ENCODE measurements around the gene PHACTR1. TPM values are rescaled to one million over a fixed set of nuclear protein-coding genes. Genes with fewer than 3 reads are reported as not detected.

Gene PHACTR1
- total RNA-seq, 2 donors from 2014 or later: 6.0 to 12.9 TPM

DNA sequence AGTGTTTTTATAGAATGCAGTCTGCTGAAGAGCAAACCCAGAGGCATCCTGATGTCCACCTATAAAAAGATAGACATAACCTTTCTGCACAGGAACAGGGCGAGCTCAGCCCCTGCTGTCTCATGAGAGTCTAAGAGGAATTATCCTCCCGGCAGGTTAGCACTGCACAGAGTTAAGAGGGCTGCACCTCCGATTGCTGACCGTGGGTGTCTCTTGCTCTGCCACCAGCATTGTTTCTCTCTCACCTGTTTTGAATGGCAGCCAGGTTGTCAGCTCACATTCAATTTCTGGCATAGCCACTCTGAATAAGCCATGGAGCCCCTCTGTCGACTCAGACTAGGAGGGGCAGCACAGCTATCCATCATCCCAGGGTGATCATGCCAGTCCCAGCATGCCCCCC lies 211.2 kb downstream of the PHACTR1 start:
- ATAC-seq (no peak), DNase-seq (no peak)
- WGBS, 2 donors: 45 to 66% methylated on average over 5 of the region's 5 CpGs
- Histone ChIP-seq H3K36me3 (replicated peaks in 1 of 2; ENCODE audit: insufficient read depth in 1 of 2, low read depth in 2 of 2) (no peaks in the 10 kb centered on the region), H3K27me3 (no peaks in the 10 kb centered on the region), H3K9me3 (no peaks in the 10 kb centered on the region), H3K4me3 (no peak overlapping the region), H3K4me1 (no peaks in the 10 kb centered on the region), H3K27ac (no peak overlapping the region)
- no peak for TF ChIP-seq POLR2A (IDR thresholded peaks at IDR 0.05)
- TF ChIP-seq, protein P1, sequence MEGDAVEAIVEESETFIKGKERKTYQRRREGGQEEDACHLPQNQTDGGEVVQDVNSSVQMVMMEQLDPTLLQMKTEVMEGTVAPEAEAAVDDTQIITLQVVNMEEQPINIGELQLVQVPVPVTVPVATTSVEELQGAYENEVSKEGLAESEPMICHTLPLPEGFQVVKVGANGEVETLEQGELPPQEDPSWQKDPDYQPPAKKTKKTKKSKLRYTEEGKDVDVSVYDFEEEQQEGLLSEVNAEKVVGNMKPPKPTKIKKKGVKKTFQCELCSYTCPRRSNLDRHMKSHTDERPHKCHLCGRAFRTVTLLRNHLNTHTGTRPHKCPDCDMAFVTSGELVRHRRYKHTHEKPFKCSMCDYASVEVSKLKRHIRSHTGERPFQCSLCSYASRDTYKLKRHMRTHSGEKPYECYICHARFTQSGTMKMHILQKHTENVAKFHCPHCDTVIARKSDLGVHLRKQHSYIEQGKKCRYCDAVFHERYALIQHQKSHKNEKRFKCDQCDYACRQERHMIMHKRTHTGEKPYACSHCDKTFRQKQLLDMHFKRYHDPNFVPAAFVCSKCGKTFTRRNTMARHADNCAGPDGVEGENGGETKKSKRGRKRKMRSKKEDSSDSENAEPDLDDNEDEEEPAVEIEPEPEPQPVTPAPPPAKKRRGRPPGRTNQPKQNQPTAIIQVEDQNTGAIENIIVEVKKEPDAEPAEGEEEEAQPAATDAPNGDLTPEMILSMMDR (IDR thresholded peaks at IDR 0.05): no peak
- intact Hi-C loops (cut with DNase I): no loop called here

DNA sequence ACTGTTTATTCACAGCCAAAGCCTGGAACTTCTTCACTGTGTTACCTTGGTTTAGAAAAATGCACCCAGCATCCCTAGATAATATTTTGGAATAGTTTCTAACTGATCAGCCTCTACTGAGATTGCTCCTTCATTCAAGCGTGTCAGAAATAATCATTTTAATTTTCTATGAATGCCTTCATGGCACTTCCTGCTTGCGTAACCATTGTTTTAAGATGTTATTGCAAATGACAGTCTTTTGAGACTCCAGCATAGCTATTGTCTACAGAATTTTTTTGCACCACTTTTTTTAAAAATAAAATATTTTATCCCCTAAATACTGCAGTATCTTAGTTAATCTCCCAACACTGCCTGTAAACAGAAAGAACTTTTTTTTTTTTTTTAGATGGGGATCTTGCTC lies 213.1 kb downstream of the PHACTR1 start:
- Histone ChIP-seq H3K36me3 (replicated peaks in 1 of 2; ENCODE audit: insufficient read depth in 1 of 2, low read depth in 2 of 2) (no peaks in the 10 kb centered on the region), H3K9me3 (no peaks in the 10 kb centered on the region), H3K27ac (no peak overlapping the region), H3K4me1 (no peaks in the 10 kb centered on the region), H3K4me3 (no peak overlapping the region), H3K27me3 (no peaks in the 10 kb centered on the region)
- 77 to 81% methylated on average over 2 of the region's 2 CpGs for WGBS, 2 donors
- TF ChIP-seq POLR2A (IDR thresholded peaks at IDR 0.05): no peak
- TF ChIP-seq, protein P1 (IDR thresholded peaks at IDR 0.05): no peak
- intact Hi-C loops (cut with DNase I): no loop called here
- DNase-seq (no peak), ATAC-seq (no peak)

DNA sequence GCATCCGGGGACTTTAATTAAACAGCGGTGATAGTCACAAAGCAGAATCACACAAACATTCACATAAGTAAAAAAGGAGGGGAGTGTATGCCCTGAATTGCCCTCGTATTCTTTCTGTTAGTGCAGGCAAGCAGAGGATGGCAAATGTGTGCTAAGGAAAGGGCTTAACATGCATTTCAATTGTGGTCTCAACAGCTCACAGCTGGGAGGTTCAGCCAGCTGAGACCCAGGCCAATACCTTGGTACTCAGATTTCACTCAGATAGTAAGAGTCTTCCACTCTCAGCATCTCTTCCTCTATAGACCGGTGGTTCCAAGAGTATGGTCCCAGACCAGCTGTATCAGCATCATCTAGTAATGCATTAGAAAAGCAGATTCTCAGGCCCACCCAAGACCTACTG lies 215.1 kb downstream of the PHACTR1 start:
- Histone ChIP-seq H3K27me3 (no peaks in the 10 kb centered on the region), H3K4me1 (no peaks in the 10 kb centered on the region), H3K36me3 (replicated peaks in 1 of 2; ENCODE audit: insufficient read depth in 1 of 2, low read depth in 2 of 2) (no peaks in the 10 kb centered on the region), H3K4me3 (no peak overlapping the region), H3K27ac (no peak overlapping the region), H3K9me3 (no peaks in the 10 kb centered on the region)
- no peak for TF ChIP-seq POLR2A (IDR thresholded peaks at IDR 0.05)
- TF ChIP-seq, protein P1 (IDR thresholded peaks at IDR 0.05): no peak
- 80 to 84% methylated on average over 4 of the region's 4 CpGs for WGBS, 2 donors
- intact Hi-C loops (cut with DNase I): no loop called here
- ATAC-seq (no peak), DNase-seq (no peak)

DNA sequence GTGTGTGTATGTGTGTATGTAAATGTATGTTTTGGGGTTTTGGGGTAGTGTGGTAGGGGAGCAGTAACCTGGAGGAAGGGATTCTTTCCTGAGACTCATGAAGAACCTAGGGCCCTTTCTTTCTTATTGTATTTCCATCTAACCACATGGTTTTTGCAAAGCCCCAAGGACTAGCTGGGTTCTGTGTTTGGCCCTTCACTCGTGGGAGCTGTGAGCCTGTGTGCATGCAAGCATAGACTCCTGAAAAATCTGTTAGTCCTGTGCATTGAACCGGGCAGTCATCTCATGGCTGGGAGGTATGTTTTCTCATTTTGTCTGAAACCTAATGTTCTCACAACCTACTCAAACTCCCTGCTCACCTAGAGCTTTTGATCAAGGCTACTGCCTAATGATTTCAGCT lies 219.1 kb downstream of the PHACTR1 start:
- no peak overlapping the region for H3K27ac ChIP-seq
- DNase-seq (no peak), ATAC-seq (no peak)
- intact Hi-C loops (cut with DNase I): no loop called here
- TF ChIP-seq, protein P1 (IDR thresholded peaks at IDR 0.05): no peak
- no peak for TF ChIP-seq POLR2A (IDR thresholded peaks at IDR 0.05)
- 78 to 85% methylated on average over 2 of the region's 2 CpGs for WGBS, 2 donors
- H3K4me1 ChIP-seq: no peaks in the 10 kb centered on the region
- H3K4me3 ChIP-seq: no peak overlapping the region
- H3K36me3 ChIP-seq (replicated peaks in 1 of 2; ENCODE audit: insufficient read depth in 1 of 2, low read depth in 2 of 2): no peaks in the 10 kb centered on the region
- no peaks in the 10 kb centered on the region for H3K27me3 ChIP-seq
- no peaks in the 10 kb centered on the region for H3K9me3 ChIP-seq

DNA sequence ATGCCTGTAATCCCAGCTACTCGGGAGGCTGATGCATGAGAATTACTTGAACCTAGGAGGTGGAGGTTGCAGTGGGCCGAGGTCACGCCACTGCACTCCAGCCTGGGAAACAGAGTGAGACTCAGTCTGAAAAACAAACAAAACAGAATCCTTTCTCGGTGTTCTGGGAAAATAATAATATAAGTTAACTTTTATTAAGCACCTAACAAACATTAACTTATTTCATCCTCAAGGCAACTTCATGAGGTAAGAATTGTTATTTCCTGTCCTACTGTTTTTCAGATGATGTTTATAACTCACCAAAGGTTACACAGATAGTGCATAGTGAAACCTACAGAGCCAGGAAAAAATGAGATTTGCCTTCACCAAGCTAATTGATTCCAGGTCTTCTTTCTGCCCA lies 221.4 kb downstream of the PHACTR1 start:
- ATAC-seq: no peak
- no peak overlapping the region for H3K4me3 ChIP-seq
- no peak overlapping the region for H3K27ac ChIP-seq
- no peak for TF ChIP-seq POLR2A (IDR thresholded peaks at IDR 0.05)
- TF ChIP-seq, protein P1 (IDR thresholded peaks at IDR 0.05): no peak
- H3K36me3 ChIP-seq (replicated peaks in 1 of 2; ENCODE audit: insufficient read depth in 1 of 2, low read depth in 2 of 2): no peaks in the 10 kb centered on the region
- no peaks in the 10 kb centered on the region for H3K4me1 ChIP-seq
- no peaks in the 10 kb centered on the region for H3K27me3 ChIP-seq
- intact Hi-C loops (cut with DNase I): no loop called here
- no peak for DNase-seq
- H3K9me3 ChIP-seq: no peaks in the 10 kb centered on the region
- 81 to 89% methylated on average over 4 of the region's 4 CpGs for WGBS, 2 donors
